C4-2B (cell line): ENCODE data around the gene ITGA5.
A peak's percentile ranks its signal among the peaks of the same experiment; 100 is the strongest.

Experiments
- H3K27ac ChIP-seq: fragments of 450-650 bp; 2 replicates; pipeline ENCODE4 v1.5.1; 2017
- CTCF ChIP-seq: fragments of 450-650 bp; conservative IDR thresholded peaks from 2 replicates; pipeline ENCODE4 v1.5.1; 2017; ENCODE audit warnings: mild to moderate bottlenecking
- ZFX ChIP-seq: fragments of 450-650 bp; IDR thresholded peaks from 2 replicates; pipeline ENCODE4 v1.6.1; 2017

Gene ITGA5

GRCh38 chr12:54401119-54401518 is 17.9 kb downstream of the ITGA5 start:
- TF ChIP-seq ZFX, result no peak
- no peak for TF ChIP-seq CTCF
- no peak overlapping the region for H3K27ac ChIP-seq

GRCh38 chr12:54398995-54399793 is 19.9 kb downstream of the ITGA5 start:
- H3K27ac ChIP-seq, result no peak overlapping the region
- TF ChIP-seq ZFX (no peak), CTCF (peak; percentile 99)

GRCh38 chr12:54398218-54398617 is 20.8 kb downstream of the ITGA5 start:
- no peak overlapping the region for H3K27ac ChIP-seq
- no peak for TF ChIP-seq ZFX
- no peak for TF ChIP-seq CTCF

GRCh38 chr12:54397157-54397556 is 21.9 kb downstream of the ITGA5 start:
- H3K27ac ChIP-seq, result no peak overlapping the region
- TF ChIP-seq ZFX, result no peak
- TF ChIP-seq CTCF, result no peak

- no peak overlapping the region for H3K27ac ChIP-seq
- TF ChIP-seq CTCF, result no peak
- no peak for TF ChIP-seq ZFX
Measured at GRCh38 chr12:54395545-54395944, 23.5 kb downstream of the ITGA5 start.

GRCh38 chr12:54394986-54395385 is 24.1 kb downstream of the ITGA5 start:
- H3K27ac ChIP-seq, result no peak overlapping the region
- TF ChIP-seq ZFX, result no peak
- TF ChIP-seq CTCF, result no peak

- no peak overlapping the region for H3K27ac ChIP-seq
- TF ChIP-seq ZFX (no peak), CTCF (peak; percentile 88)
Measured at GRCh38 chr12:54394281-54394719, 24.8 kb downstream of the ITGA5 start.
